DMS153 treated with DMSO at 0.1 percent for 48 hours (cell line): ENCODE data around the gene ABR.
"Not testable (repeated sequence)": the region's sequence is repeated elsewhere in the genome, so short reads cannot be mapped to it uniquely, and the experiment has no call there.

Source experiments
- DNase-seq: peaks from one replicate; lab custom pipeline; 2025; ENCODE audit not compliant: unreplicated experiment; lab: John Stamatoyannopoulos, UW

The ABR gene

DNA sequence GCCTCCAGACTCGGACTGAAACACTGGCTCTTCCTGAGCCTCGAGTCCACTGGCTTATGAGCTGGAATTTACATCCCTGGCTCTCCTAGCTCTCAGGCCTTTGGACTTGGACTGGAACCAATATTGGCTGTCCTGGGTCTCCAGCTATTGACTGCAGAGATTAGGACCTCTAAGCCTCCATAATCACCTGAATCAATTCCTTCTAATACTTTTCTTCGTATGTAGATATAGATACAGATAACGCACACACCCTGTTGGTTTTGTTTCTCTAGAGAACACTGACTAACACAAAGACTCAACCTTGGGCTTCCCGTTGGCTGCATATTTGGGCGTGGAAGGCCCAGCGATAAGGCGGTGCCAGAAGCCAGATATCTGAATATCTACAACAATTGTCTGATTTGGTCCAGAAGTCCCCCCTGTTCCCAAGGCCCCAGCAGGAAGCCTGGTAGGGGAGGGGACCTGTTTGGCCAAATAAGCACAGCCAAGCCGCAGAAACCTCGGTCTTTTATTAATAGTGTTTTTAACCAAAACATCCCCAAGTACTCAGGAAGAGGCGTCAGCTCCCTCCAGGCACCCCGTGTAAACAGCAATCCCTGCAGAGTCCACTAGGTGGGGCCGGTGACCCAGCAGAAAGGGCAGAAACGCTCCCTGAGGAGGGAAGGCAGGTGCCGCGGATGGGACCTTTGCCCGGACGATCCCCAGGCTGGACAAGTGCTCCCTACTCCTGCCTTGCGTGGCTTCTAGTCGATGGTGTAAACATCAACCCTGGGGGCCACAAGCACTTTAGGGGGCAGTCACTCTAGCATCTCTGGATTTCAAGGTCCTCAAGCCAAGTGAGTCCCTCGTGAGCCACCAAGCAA is 57.0 kb downstream of the ABR start:
- peak; percentile 6 for DNase-seq

DNA sequence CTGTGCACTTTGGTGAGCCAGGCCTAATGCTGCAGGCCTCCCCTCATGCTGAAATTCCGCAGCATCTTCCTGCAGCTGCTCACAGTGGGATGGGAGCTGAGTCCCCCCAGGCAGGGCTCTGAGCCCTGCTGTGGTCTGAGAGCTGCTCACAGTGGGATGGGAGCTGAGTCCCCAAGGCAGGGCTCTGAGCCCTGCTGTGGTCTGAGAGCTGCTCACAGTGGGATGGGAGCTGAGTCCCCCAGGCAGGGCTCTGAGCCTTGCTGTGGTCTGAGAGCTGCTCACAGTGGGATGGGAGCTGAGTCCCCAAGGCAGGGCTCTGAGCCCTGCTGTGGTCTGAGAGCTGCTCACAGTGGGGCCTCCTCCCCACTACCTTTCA is 58.4 kb downstream of the ABR start:
- not testable (repeated sequence) for DNase-seq

DNA sequence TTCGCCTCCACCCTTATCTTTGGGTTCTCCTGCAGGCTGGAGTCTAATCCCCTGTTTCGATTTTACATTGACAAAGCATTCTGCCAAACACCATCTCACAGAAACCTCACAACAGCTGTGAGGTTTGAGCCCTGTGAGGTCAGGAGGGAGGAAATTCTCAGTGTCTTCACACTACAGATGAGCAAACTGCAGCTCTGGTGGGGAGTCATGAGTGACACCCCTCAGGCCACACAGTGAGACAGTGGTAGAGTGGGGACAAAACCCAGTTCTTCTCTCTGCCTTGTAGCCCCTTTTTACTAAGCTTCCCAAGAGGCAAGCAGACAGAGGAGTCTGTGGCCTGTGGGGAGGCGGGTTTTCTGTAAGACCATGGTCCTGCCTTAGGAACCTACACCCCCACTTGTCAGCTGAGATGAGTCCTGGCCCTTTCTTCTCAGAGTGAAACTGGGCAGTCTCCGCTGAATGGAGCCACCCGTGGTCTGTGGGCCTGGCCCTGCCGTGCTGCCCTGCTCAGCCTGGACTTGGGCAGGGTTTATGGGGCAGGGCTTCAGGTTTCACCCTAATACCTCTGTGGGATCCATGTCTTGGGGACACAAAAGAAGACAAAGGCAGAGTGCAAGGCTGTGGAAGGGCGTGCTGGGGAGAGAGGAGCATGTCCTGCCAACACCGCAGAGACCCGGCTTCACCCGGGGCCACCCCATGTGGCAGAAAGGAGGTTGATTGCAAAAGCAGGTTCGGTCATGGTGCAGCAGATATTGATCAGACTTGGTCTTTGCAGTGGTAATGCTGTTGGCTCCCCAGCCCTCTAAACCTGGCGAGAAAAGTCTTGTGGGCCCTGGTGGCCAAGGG is 59.0 kb downstream of the ABR start:
- no peak for DNase-seq

DNA sequence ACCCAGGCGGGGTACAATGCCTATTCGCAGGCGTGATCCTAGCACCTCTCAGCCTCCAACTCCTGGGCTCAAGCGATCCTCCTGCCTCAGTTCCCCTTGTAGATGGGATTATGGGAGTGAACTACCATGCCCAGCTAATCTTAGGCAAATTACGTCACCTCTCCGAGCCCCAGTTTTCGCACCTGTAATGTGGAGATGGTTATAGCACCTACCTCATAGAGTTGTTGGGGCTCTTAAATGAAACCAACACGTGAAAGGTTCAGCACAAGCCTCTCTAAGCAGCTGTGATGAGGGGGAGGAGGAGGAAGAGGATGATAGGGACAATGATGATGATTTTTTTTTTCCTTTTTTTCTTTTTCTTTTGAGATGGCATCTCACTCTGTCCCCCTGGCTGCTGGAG is 59.9 kb downstream of the ABR start:
- no peak for DNase-seq

DNA sequence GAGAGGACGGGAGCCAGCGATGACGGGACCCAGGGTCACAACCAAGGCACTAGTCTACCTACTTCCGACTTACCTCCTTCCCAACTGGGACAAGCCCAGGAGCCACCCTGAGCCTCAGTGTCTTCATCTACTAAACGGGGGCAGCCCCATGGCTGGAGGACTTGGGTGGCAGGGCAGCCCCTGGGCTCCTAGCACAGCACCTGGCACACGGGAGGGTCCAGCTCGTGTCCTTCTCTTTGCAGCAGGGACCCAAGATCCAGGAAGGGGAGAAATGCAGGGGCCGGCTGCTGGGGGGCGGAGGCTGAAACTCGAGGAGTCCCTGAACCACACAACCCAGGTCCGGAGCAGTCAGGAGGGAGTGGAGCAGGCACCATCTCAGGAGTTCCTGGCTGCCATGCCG is 63.2 kb downstream of the ABR start:
- DNase-seq, result no peak

DNA sequence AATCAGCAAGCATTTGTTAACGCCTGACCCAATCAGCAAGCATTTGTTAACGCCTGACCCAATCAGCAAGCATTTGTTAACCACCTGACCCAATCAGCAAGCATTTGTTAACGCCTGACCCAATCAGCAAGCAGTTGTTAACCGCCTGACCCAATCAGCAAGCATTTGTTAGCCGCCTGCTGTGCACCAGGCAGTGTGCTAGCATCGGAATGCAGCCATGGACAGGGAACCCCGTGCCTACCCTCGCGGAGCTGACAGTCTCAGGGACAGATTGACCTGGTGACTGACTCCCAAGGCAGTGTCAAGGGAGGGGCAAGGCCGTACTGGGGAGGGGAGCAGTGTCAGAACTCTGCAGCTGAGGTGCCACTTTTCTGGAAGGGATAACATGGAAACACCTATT is 66.9 kb downstream of the ABR start:
- DNase-seq, result no peak

DNA sequence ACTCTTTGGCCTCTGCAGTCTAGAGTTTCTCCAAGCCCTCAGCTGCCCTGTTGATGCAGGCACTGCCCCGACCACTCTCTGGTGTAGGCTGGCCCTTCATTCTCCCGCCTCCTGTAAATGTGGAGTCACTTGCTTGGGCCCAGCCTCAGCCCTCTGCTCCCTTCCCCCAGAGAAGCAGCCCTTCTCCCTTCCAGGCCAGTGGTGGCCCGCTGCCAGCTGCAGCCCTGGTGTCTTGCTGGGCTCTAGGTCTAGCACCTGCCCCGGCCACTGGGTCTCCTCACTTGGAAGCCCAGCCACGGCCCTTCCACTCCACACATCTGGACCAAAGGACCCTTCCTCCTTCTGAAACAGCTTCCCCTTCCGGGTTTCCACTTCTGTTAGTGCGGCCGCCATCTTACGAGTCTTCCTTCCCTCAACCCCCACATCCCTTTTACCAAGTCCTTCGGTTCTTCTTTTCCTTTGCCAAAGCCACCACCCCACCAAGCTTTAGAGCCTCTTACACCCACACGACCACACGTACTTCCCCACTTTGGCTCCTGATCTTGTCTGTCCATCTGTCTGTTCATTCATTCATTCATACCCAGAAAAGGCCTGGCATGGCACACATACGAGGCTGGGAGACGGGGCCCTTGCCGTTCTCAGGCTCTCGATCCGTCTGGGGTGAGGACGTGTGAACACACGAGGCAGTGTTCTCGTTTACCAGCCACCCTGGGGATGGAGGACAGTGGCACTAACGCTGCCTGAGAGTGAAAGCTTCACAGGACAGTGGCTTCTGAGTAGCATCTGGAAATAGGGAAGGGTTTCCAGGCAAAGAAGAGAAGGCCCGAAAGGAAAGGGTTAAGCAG is 68.0 kb downstream of the ABR start:
- no peak for DNase-seq

DNA sequence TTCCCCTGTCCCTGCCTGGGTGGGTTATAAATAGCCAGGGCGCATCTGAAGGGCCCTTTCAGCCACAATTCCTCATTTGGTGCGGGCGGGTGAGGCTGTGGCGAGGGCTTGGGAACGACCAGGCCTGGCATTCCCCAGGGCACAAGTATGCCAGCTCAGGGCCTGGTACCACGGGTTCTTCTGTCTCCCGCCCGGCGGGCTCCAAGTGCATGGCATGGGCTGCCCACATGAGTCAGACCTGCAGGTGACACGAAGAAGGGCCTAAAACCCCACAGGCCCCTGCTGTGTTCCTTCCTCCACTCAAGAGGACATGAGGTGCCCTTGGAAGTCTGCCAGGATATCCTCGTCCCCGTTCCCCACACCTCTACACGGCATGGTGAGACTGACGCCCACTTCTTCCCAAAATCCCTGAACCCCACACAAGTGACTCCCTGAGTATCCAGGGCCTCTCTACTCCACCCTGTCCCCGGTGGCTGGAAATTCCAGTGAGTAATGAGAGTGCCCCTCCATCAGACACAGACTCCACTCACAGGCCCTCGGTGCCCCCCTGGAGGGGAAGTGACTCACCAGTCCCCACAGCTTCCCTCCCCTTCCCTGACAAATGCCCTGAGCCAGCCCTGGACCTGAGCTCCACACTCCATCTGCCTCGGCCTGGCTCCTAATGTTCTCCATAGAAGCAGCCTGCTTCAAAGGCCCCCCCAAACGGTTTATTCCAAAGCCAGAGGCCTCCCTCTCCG is 68.8 kb downstream of the ABR start:
- DNase-seq, result no peak

DNA sequence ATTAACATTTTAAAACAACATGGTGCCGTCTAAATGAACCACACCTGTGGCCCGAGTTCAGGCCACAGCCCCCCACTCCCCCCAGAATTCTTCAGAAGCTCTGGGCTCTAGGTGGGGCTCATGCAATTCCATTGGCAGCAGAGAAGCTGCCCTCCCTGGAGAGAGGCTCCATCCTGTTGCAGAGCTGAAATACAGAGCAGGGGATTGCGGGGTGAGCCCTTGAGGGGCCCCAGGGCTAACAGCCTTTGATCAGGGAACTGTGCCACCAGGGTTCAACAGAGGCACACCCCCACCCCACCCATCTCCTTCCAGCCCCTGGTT is 69.3 kb downstream of the ABR start:
- DNase-seq, result no peak

DNA sequence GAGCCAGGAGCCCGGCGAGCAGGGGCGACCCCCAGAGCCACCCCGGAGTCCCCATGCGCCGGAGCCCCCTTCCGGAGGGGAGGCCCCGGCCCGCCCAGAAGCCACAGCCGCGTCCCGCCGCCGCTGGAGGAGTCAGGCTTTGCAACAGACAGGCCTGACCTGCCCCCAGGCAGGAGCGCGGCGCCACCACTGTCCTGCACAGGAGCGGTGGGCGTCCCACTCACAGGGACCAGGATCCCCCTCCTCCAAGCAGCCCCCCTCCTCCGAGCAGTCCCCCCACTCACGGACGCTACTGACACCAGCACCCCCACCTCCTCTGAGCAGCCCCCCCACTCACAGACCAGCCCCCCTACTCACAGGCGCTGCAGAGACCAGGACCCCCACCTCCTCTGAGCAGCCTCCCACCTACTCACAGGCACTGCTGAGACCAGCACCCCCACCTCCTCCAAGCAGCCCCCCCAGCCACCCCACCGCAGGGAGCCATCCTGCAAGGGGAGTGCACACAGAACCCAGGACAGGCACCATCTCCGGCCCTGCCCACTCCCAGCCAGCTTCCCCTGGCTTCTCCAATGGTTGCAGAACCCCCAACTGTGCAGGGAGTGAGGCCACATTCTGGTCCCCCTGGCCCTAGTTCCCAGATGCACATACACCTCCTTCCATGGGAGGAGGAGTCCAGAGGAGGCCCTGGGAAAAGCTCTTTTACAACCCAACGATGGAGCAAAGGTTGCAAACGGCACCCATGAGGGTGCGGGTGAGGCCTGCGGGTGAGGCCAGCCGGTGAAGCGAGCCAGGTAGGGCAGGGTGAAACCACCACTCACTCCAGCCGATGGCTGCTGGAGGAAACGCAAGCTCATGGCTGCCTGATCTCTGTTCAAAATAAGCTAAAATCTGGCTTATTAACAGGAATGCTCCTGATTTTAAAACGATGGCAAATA is 69.9 kb downstream of the ABR start:
- DNase-seq, result no peak

DNA sequence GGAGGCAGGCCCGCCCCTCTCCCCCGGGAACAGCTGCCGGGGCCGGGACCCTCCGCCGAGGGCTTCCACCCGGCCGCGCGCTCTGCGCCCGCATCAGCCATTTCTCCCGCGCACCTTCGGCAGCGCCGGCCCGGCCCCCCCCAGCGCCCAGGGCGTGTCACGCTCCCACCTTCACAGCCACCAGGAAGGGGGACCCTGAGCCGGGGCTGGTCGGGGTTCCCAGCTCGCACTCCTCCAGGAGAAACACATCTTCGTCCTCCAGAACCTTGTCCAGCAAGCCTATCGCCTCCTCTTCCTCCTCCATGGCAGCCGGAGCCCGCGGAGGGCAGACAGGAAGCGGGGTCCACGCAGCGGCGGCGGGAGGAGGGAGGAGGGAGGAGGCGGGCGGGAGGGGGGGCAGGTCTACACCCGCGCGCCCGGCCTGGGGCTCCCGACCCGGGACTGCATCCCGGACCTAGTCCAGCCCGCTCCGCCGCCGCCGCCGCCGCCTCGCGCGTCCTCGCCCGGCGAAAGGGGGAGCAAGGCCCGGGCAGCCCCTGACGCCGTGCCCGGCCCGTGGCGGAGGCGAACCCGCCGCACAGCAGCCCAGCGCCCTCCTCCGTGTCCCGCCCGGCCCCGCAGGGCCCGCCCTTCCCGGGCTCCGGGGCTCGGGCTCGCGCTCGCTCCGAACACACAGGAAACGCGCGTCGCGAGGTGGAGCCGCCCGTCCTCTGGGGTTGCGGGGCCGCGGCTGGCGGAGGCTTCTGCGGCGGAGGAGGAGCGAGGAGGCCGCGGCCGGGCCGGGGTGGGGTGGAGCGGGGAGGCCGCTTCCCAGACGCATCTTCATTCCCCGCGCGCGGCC is 70.8 kb downstream of the ABR start:
- no peak for DNase-seq

DNA sequence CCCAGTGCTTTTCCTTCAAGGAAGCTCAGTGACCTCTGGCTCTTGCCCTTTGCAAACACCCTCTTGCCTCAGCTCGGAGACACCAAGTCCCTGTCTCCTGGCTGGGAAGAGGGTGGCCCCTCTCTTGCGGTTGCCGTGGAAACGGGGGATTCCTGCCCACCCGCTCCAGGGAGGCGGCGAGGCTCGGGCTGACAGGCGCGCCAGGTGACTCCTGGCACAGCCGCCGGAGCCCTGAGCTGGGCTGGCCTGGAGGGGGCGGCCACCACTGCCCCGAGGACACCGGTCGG is 71.4 kb downstream of the ABR start:
- DNase-seq, result no peak

DNA sequence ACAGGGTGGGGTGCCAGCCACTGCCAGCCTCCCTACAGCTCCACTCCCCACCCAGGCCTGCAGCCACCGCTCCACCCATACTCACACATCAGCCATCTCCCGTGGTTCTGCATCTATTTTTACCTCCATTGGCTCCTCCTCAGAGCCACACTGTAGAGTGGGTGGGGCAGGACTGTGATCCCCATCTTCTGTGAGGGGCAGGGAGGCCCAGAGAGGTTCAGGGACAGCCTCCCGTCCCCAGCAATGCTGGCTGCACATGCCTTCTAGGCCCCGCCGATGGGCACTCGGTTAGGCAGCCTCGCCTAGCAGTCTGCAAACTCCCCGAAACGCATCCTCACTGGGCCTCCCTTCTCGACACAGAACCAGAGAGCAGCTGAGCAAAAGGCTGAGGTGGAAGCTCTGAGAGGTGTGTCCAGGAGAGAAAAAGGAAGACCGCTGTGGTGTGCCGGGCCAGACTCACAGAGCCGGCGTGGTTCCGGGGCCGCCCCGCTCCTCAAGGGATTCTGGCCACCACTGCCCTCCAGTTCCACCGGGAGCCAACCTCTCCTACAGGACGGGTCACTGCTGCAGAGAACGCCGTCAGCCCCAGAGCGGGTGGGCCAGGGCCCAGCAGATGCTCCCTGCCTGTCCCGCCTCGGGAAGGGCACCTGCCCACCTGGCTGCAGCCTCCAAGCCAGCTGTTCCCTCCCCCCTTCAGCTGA is 71.9 kb downstream of the ABR start:
- no peak for DNase-seq

DNA sequence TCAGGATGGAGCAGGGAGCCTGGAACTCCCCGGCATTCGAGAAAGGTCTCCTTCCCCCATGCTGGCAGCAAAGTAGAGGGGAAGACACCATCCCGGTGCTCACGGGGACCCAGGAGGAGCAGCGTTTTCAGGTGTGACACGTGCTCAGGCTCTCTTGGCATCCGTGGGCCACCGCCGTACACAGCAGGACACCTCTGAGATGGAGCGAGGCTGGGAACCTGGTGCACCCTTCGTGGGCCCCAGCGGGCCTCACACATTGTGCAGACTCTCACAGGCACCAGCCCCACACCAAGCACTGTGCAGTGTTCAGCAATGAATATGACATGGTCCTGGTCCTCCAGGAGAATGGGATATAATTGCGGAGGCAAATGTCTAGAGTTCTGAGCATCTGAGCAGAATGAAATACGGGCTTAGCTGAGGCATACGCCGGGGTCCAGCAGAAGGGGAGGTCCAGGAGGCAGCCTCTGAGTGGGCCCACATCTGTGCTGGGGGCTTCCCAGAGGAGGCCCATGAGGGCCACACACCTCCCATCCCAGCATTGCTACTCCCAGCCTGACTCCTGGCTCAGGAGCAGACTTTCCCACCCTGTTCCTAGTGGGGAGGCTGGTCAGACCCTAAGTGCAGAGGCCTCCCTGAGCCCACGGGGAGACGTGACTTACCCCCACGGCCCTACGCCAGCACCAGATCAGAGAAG is 72.6 kb downstream of the ABR start:
- DNase-seq, result no peak

DNA sequence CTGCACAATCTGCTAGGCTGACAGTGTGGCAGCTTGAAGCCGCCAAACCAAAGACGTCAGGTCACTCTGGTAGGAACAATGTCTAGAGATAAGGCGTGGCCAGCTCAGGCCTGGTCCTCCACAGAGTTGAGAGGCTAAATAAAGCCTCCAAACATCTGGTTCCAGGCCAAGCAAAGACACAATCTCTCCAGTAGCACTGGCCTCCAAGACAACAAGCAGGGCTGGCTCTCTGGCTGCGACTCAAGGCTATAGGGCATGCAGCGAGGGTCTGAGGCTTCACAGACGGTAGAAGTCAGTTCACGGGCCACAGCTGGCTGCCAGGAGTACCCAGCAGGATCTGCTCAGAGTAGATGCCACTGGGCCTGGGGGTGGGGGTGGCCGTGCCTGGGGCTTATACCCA is 75.6 kb downstream of the ABR start:
- DNase-seq, result no peak

DNA sequence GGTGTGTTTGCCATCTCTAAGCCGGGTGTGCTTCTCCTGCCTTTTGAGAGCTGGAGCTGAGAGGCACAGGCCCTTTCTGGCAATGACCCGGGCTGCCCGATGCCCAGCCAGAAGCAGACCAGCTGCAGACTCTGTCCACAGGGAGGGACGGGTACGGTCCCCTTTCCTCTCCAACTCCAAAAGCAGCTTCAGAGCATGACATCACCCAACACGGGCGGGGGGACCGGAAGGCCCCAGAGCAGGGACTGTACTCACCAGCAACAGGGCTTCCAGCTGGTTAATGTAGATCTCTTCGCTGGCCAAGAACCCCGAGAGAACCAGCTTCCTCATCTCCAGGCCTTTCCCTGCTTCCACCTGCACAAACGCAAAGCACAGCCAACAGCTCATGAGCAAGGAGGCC is 79.4 kb downstream of the ABR start:
- DNase-seq, result no peak

DNA sequence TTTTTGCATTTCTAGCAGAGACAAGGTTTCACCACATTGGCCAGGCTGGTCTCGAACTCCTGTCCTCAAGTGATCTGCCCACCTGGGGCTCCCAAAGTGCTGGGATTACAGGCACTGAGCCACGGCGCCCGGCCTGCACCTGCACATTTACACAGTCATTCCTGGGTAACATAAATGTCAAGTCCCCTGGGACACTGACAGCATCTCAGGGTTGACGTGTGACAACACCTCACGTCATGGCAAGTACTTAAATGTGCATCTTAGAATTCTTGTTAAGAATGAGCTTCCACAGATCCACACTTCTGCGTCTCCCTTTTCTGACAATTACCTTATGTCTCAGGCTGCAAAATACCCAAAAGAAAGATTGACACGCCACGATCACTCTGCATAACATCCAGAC is 80.5 kb downstream of the ABR start:
- no peak for DNase-seq
